ENCODE results near the gene AQP5.
"Not testable (repeated sequence)": the region's sequence is repeated elsewhere in the genome, so short reads cannot be mapped to it uniquely, and the experiment has no call there.

AQP5 gene

DNA sequence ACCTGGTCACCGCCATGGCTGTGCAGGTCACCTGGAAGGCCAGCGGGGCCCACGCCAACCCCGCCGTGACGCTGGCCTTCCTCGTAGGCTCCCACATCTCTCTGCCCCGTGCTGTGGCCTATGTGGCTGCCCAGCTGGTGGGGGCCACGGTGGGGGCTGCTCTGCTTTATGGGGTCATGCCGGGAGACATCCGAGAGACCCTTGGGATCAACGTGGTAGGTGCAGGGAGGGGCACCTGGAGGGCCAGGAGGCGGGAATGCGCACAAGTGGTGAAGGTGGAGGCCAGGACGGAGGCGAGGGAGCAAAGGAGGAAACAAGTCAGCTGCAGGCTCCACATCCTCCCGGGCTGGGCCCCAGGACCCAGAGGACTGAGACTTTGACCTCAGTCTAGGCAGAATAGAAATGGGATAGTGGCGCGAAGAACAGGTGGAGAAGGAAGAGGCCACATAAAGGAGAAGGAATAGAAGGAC, 11.7 kb downstream of the AQP5 start:
- H3K4me3 ChIP-seq (ENCODE audit: low read length) = no peak overlapping the region
- DNase-seq (ENCODE audit: low read depth, low spot score) = no peak

- H3K4me3 ChIP-seq (ENCODE audit: low read length) = no peak overlapping the region
- DNase-seq (ENCODE audit: low read depth, low spot score) = no peak
These were observed 12.6 kb downstream of the AQP5 start for GRCh38 chr12:49974231-49974675.

- H3K4me3 ChIP-seq (ENCODE audit: low read length) = no peak overlapping the region
- DNase-seq (ENCODE audit: low read depth, low spot score) = no peak
These were observed 13.1 kb downstream of the AQP5 start for GRCh38 chr12:49974677-49975317.

DNA sequence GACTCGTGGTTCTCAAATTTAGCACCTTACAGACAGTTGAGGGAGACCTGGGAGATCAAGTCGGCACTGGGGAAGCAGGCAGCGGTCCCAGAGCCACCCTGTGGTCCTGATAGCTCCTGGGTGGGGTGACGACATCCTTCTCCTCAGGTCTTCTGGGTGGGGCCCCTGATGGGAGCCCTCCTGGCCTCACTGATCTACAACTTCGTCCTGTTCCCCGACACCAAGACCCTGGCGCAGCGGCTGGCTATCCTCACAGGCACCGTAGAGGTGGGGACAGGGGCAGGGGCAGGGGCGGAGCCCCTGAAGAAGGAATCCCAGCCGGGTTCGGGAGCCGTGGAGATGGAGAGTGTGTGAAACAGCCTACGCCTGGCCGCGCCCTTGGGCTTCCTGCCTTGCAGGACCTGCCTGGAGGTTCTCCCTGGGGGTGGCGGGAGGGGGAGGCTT, 13.7 kb downstream of the AQP5 start:
- no peak for DNase-seq (ENCODE audit: low read depth, low spot score)
- no peak overlapping the region for H3K4me3 ChIP-seq (ENCODE audit: low read length)

- no peak for DNase-seq (ENCODE audit: low read depth, low spot score)
- H3K4me3 ChIP-seq (ENCODE audit: low read length) = no peak overlapping the region
These were observed 14.9 kb downstream of the AQP5 start for GRCh38 chr12:49976557-49976956.

DNA sequence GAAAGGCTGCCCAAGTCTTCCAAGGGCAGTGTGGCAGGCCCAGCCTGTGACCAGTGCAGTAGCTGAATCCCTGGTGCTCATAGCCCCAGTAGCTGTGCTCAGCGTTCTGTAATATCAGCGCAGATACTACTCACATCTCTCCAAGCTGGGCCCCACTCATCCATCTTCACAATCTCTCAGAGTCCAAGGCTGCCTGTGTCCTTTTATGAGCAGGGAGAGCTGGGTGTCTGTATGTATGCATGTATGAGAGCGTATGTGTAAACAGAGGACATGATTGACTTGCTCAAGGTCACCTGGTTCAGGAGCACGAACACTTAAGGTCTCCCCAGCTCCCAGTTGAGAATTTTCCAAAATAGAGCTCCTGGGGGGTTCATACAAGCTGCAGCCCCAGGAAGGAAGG, 16.5 kb downstream of the AQP5 start:
- H3K4me3 ChIP-seq (ENCODE audit: low read length) = no peak overlapping the region
- DNase-seq (ENCODE audit: low read depth, low spot score) = no peak

DNA sequence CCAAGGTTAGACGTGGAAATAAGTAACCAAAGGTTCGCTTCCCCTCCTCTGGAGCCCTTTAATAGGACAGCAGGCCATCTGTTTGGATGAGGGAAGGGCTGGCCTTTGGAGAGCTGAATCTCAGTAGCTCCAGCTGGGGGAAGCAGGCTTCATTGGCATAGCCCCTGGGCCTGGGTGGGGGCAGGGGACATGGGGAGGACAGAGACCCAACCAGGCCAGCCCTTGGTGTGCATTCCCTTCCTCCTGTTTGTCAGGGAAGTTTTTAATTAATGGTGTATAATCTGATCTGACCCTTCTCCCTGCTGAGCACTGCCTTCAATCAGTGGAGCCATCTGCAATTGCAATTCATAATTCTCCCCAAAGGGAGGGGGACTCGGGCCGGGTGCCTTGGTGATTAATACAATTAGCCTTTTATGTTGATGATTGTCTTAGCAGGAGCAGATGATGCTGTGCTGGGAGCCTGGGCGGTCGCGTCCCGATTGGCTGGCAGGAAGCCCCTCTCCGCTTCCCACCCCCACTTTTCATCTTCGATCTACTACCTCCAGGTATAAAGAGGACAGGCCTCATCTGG, 17.4 kb downstream of the AQP5 start:
- no peak overlapping the region for H3K4me3 ChIP-seq (ENCODE audit: low read length)
- no peak for DNase-seq (ENCODE audit: low read depth, low spot score)

- DNase-seq (ENCODE audit: low read depth, low spot score) = no peak
- no peak overlapping the region for H3K4me3 ChIP-seq (ENCODE audit: low read length)
These were observed 18.1 kb downstream of the AQP5 start for GRCh38 chr12:49979791-49980190.

- DNase-seq (ENCODE audit: low read depth, low spot score) = no peak
- no peak overlapping the region for H3K4me3 ChIP-seq (ENCODE audit: low read length)
These were observed 19.1 kb downstream of the AQP5 start for GRCh38 chr12:49980501-49981349.

DNA sequence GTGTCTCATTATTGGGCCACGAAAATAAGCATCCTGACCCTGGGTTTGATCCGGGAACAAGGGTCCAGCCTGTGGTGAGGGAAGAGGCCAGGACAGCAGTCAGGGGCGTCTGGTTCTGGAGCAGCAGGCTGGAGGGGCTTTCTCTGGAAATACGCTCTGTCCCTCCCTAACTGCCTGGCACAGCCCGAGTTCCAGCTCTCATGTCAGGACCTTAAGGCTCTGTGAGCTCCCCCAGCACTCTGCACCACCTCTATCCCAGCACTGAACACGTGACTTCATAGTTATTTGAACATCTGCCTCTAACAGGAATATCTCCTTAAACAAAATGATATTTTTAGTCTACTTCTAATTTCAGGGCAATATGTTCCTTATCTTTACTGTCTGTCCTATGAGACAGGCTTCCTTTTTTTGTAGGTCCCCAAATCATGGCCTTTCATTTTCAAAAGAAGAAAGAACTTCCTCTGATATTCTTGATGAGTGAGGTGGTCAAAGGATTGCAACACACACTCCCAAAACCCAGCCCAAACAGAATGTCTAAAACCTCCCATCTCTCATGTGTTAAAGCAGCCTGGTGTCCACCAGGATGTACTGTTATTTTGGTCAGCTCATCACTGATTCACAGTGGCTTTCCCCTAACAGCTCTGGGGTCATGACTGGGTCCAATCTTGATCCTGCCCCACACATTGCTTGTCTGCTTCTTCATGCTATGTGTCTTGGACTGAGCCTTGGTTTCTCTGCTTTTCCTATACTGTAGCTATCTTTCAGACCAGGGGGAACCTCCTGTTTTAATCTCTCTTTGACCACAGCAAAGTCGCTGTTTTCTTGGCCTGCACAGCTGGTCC, 20.8 kb downstream of the AQP5 start:
- H3K4me3 ChIP-seq (ENCODE audit: low read length) = no peak overlapping the region
- no peak for DNase-seq (ENCODE audit: low read depth, low spot score)

DNA sequence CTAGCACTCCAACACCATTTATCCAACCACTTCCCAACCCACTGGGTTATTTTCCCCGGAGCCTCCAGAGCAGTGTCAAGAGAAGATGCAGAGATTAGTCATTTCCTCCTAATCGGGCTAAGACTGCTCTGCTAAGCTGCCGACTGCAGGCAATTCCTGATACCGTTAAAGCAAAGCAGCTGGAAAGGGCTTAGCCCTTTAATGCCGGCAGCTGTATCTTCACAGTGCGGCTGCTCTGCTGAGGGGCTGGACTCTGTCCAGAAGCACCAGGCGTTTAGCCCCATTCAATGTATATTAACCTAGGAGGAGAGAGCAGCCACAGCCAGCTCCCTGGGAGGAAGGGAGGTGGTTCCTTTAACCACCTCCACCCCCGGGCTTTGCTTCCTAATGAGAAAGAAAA, 22.2 kb downstream of the AQP5 start:
- no peak overlapping the region for H3K4me3 ChIP-seq (ENCODE audit: low read length)
- DNase-seq (ENCODE audit: low read depth, low spot score) = no peak

DNA sequence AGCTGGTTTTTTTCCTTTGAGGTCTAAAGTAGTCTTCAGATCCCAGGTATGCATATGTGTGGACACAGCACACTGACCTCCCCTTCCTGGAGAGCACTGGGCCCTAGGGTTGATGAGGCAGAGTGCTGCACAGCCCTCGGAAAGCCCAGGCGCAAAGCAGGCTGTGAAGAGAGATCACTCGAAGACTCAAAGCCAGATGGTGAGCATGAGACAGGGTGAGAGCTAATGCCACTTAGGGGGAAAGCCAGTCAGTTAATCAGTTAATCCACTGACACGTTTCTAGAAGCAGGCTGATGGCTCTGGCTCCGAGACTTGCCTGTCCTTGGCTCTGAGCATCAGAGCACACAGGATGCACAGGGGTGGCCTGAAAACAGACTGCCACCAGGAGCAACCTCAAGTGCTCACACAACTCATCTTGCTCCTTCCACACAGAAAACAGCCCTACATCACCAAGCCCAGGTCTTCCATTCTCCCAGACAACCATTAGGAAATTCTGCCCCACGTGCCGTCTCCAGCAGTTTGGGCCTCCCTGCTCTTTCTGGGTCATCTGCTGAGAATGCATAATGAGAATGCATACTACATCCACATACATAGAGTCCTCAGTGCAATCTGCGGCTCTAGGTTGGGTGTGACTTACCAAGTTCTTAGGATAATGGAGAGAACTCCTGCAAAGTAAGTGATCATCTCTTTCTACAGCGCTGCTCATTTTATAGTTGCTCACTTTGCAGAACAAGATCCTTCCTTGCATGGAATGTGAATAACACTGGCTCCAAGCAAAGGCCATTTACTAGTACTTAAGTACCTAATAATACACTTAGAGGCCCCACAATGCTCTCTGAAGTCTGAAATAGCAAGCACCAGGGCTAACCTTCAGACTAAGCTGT, 23.0 kb downstream of the AQP5 start:
- H3K4me3 ChIP-seq (ENCODE audit: low read length) = no peak overlapping the region
- DNase-seq (ENCODE audit: low read depth, low spot score) = no peak

DNA sequence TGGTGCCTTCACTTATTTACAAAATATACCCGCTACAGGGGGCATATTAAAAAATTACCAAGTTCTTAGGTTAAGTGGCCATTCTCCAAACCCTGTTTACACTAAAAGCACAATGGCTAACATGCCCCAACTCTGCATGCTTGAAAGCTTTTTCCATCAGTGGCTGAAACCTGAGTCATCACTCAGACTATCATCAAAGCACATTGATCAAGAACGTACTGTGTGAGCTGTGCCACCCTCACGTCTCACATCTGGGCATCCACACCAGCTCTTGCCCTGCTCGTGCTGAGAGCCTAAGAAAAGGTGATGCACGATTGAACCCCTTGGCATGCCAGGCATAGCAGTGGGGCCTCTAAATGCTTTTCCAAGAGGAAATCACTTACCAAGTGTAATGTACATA, 24.3 kb downstream of the AQP5 start:
- no peak overlapping the region for H3K4me3 ChIP-seq (ENCODE audit: low read length)
- no peak for DNase-seq (ENCODE audit: low read depth, low spot score)

- DNase-seq (ENCODE audit: low read depth, low spot score) = not testable (repeated sequence)
These were observed 24.8 kb downstream of the AQP5 start for GRCh38 chr12:49986476-49986875.

GRCh38 chr12:49987625-49988303, 26.1 kb downstream of the AQP5 start:
- no peak for DNase-seq (ENCODE audit: low read depth, low spot score)

More at GRCh38 chr12:49986476-49986875, 24.8 kb downstream of the AQP5 start:
- not testable (repeated sequence) for H3K4me3 ChIP-seq (ENCODE audit: low read length)

GRCh38 chr12:49989400-49989799, 27.7 kb downstream of the AQP5 start:
- DNase-seq (ENCODE audit: low read depth, low spot score); H3K4me3 ChIP-seq (ENCODE audit: low read length): not testable (repeated sequence)

More at GRCh38 chr12:49987625-49988303, 26.1 kb downstream of the AQP5 start:
- no peak overlapping the region for H3K4me3 ChIP-seq (ENCODE audit: low read length)

GRCh38 chr12:49990273-49990672, 28.6 kb downstream of the AQP5 start:
- H3K4me3 ChIP-seq (ENCODE audit: low read length) = no peak overlapping the region
- DNase-seq (ENCODE audit: low read depth, low spot score) = no peak

- H3K4me3 ChIP-seq (ENCODE audit: low read length) = no peak overlapping the region
- DNase-seq (ENCODE audit: low read depth, low spot score) = no peak
These were observed 36.8 kb downstream of the AQP5 start for GRCh38 chr12:49998453-49998852.

Data from Jurkat, Clone E6-1 (cell line).